NCI-H226 (cell line): Measurements from ENCODE around the gene PXDC1.

Experiments
- DNase-seq: peaks from one replicate; pipeline ENCODE4 v3.0.0-alpha.2; 2015

The PXDC1 gene, protein sequence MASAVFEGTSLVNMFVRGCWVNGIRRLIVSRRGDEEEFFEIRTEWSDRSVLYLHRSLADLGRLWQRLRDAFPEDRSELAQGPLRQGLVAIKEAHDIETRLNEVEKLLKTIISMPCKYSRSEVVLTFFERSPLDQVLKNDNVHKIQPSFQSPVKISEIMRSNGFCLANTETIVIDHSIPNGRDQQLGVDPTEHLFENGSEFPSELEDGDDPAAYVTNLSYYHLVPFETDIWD

DNA sequence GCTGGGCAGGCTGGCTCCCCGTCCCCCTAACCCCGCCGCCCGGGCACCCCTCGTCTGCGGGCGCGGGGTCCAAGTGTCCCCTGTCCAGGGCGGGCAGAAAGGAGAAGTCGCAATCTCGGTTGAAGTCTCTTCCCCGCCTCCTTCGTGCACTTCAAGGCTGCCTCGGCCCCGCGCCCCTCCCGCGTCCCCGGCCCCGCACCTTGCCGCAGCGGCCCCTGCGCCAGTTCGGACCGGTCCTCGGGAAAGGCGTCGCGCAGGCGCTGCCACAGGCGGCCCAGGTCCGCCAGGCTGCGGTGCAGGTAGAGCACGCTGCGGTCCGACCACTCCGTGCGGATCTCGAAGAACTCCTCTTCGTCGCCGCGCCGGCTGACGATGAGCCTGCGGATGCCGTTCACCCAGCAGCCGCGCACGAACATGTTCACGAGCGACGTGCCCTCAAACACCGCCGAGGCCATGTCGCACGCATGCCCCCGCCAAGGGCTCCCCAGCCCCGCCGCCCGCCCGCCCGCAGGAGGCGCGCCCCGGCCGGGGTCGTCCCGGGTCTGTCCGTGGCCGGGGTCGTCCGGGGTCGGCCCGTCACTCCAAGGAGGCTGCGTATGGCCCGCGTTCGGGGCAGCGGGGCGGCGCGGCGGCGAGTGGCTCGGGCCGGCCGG lies at the start of gene PXDC1:
Gene PXDC1, minus strand, starts transcription at position 637 of the 653 bp plus-strand sequence. Its CDS starts 182 bp downstream, at position 455.
- DNase-seq: no peak

DNA sequence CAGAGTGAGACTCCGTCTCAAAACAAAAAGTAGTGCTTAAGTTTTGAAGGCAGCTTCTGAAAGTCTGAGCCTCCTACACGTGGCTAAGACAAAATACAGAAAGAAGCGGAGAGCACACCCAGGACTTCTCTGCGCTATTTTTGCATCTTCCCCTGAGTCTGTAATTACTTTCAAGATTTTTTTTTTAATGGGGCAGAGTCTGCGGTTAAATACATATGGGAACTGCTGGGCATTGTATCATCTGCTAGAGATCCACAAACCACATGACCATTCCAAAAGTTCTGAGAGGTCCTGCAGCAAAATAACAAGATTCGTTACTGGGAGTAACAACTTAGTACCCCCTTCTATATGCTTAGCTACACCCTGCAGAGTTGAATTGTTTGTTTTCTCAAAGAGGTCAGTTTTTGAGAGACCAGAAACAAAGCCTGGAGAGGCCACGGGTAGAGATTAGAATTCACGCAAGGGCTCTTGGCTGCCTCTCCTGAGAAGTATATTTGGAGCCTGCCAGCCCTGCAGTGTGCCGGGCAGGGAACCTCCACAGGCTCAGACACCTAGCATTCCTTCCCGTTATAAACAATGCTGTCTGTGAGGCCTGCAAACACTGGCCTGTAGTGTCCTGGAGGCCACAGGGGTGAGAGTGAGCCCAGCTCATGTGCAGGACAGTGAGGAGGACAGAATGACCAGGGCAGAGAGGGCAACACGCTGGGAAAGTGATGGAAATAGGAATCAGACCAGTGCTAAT lies 49.5 kb upstream of the PXDC1 start:
- DNase-seq: no peak

DNA sequence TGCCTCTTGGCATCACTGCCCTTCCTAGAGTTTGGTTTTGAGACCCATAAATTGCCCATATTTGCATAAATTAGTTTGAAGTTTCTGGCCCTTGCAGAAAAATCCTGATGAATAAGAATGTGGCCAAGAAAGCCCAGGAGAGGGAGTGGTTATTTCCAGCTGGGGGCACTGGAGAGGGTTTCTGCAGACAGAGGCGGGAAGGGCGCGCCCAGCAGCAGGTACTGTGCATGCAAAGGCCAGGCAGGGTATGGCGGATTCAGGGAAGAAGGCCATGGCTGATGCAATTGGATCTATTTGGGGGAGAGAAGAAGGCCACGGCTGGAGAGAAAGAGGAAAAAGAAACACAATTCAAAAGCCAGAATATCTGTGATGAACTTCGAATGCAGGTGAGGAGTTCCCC lies 48.2 kb upstream of the PXDC1 start:
- DNase-seq: no peak

DNA sequence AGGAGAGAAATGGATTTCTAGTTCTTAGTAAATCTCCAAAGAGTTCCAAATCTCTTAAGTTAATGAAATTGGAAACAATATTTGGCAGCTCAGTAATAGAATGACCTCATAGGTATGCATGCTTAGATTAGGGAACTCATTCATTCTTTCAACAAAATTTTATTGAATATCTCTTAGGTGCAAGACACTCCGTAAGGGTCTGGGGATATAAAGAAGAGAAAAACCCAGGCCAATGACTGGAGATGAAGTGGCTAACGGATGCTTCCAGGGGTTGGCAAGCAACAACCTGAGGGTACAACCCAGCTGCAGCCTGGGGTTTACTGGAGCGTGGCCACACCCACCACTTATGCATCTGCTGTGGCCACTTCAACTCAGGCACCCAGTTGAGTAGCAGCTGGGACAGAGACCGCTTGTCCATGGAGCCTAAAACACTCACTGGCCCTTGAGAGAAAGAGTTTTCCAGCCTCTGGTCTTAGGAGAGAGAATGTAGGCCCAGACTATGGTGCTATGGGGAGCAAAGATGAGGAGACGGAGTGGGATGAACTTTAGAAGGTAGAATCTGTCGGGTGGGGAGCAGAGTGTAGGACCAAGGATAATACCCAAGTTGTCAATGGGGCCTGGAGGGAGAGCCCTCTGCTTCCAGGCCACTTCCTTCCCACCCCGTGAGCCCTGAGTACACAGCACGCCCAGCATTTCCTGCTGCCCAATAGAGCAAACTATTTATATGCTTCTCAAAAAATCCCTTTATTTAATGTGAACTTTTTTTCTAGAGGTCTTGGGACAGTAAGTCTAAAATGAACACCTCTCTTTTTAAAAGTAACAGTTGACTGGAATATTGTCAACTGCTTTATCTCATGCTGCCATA lies 46.8 kb upstream of the PXDC1 start:
- no peak for DNase-seq

DNA sequence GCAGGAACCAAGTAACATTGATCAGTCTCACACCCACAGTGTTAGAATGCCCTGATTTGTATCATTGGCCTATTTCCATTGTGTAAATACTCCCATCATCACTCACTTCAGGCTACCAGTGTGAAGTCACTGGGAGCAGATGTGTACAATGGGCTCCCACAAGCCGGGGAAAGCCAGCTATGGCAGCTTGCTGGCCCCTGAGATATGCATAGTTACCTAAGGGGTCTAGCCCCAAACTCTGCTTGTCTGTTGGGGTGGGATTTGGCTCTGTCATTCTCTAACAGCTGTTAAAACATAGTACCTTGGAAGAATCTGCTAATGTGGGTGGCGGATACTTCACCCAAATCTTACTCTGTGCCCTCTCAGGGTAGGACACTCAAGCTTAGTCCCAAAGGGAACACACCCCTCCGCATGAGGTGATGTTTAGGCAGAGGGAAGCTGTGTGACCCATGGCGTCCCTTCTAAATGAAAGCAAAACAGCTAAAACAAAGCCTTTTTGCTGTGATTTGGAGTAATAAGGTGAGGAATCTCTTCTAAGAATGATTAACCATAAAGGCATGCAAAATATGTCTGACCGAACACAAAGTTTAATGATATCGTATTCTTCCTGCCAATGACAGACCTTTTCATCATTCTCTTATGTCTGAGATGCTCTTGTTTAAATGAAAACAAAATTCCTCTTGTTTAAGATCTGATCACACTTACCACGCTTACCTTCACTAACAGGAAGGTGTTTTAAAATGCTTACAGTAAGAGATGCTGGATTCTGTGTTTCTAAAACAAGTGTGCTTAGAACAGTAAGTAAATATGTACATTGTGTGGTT lies 45.9 kb upstream of the PXDC1 start:
- peak; percentile 84 for DNase-seq

DNA sequence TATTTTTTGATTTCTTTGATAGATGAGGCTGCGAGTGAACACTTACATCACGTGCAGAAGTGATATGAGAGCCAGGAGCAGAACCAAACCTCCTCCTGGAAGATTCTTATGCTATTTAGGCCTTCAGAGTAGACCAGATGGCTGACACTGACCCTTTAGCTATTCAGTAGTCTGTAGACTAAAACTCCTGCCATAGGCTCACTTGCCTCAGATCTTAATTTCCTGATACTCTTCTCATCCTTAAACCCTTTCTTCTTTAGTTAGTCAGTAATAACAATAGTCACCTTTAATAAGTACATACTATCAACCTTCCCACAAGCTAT lies 45.2 kb upstream of the PXDC1 start:
- no peak for DNase-seq

DNA sequence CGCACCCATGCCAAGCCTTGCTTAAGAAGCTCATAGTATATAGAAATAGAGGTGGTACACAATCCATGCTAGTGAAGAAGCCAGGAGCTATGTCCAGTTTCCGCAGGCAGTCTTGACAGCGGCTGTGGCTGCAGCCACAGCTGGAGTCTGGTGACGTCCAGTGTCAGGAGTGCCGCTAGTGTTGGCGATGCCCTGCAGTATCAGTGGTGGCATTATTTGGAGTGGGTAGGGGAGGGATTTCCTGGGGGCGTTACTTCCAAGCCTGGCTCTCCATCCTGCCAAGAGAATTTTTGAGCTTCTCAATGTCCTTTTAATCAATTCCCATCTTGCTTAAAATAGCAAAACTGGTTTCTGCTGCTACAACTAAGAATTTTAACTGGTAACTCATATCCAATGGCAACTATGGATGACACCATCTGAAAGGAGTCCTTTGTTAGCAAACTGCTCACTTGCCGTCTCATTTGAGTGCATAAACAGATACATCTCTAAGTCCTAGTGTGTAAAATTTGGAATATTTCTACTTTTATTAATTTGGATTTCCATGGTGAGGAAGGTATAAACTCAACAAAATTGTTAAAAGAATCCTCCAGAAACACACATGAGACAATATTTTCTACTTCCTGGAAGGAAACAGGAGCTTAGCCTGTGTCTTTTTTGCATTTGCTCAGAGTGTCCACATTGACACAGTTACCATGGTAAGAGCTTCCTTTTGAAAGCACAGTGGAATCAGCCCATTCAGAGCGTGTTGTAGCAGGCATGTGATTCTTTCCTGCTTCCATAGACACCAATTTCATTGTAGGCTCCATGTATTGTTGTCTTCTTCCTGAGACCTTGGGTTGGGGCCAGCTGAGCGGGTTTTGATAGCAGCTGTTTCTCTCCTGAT lies 44.6 kb upstream of the PXDC1 start:
- no peak for DNase-seq

DNA sequence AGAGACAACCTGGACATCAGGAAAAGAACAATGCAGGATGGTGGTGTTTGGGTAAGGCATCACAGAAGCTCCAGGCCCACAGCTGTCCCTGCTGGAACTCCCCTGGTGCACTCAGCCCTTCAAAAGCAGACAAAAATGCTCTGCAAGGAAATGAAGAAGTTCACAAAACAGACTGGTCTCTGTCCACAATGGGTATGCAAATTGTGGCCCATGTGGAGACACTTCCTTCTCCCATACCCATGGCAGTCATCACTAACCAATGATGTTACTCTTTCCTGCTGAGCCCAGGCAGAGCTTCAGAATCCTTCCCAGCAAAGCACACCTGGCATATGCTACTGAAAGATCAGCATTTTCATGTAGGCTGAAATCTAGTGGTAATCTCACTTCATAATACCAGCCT lies 42.6 kb upstream of the PXDC1 start:
- no peak for DNase-seq

DNA sequence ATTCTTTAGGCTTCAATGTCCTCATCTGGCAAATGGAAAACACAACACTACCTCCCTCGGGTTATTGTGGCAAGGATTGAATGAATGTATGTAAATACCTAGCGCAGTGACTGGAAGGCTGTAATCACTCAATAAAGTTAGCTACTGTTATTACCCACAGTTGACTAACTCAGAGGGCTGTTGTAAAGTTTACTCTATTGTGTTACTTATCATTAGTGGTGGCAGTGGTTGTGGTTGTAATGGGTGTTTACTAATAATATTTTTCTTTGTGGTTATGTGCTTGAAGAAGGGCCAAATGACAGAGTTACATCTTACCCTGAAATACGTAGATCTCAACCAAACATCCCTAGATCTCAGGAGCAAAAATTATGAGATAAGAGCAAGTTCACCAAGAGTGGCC lies 42.0 kb upstream of the PXDC1 start:
- DNase-seq: no peak

DNA sequence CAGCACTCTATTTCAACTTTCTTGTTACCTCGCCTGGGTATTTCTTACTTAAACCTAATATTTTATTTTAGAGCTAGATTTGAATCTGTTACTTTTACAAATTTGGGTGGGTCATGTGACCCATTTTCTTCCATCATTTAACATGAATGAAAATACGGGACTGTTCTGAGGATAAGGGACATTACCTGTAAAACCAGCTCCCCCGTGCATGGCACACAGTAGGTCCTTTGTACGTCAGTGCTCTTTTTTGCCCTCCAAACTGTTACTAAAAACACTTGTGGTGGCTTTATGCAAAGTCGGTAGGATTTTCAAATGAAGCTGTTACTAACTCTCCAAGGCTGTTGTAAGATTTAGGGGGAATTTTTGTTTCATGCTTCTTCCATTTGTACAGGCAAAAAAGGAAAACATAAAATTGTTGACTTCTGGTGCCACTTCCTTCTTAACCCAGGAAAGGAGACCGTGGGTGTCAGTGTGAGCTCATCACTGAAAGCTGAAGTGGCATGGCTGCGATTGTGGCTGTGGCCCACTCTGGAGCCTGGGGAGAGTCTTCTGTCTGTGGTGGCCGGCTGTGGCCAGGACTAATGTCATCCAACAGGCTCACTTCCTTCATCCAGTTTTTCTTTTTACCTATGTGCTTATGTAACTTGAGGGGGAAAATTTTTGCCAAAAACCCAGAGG lies 40.2 kb upstream of the PXDC1 start:
- DNase-seq: no peak

DNA sequence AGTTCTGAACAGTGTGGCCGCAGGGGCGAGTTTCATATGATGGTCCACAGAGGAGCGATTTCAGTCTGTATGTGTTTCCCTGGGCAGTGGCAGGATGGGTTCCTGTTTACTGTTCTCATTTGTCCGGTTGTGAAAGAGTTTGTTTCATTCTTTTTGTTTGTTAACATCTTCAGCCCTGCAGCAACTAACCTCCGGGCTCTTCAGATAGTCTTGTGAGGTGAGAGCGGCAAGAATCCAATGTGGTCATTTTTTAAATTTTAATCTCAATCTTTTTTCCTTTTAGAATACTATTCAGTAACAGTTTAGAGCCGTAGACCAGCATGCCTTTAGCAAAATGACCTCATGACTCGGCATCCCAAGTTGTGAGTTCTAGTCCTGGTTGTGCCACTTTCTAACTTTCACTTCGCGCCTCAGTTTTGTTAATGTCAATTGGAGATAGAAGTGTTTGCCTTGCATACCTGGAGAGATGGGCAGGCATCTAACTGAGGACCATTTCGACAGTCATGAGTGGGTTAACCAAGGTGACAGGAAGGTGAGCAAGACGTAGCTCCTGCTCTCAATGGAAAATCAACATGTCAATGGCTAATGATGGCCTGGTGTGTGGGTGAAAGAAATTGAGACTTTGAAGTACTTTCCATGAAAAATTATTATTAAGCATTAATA lies 38.5 kb upstream of the PXDC1 start:
- DNase-seq: no peak

DNA sequence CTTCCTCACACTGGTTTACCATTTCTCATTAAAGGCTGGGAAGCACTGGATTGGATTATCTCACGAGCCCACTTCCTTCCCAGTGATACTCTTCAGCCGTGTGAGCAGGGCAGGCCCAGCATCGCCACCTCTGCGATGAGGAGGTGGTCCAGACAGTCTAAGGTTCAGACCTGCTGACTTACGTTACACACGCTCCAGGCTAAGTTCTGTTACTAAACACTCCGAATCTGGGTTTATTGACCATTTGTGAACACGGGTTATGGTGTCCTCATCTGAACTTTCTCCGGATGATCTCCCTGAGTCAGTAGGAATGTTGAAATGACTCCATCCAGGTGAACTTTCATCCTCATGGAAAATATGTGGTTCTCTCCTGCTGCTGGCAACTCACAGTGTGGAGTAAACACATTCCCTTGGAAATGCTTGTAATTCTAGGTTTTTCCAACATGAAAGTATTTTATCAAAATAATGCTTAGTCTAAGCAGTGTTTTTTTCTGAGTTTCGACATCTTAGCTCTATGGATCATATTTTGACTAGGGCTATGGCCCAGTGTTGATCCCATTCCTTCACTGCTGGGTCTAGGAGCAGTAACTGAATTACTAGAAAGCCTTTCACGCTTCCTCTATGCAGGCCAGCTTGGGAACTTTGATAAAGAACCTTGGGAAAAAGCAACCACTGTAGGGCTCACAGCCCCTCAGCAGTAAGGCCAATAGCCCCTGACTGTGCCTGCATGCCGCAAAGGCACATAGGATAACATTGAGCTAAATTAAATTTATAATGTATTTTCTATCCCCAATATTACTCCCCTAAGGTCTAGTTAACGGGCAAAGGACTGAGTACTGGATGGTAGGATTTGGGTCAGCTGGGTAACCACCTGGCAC lies 37.7 kb upstream of the PXDC1 start:
- peak; percentile 81 for DNase-seq

DNA sequence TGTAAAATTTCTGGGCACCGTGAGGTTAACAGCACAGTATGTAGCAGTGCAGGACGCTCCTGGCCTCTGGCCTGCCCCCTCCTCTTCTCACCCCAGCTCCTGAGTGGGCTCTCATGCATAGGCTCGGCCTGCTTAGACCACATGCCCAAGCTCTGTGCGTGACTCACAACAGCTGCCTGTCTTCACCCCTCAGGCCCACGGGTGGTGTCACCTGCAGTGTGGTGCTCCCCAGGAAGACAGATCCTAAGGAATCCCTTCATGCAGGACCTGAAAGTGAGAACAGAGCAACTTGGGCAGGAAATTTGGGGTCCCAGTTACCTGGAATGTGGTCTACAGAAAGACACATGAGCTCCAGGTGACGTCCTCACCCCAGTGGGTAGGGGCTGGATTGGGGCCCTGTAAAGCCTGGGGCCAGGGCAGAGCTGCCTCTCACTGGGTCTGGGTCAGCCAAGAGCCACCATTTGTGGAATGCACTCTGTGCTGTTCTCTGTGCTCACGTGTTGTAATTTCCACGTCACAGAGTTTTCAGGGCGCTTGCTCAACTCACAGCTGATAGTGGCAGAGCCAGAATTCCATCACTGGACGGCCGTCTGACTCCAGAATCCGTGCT lies 37.0 kb upstream of the PXDC1 start:
- DNase-seq: peak; percentile 84

DNA sequence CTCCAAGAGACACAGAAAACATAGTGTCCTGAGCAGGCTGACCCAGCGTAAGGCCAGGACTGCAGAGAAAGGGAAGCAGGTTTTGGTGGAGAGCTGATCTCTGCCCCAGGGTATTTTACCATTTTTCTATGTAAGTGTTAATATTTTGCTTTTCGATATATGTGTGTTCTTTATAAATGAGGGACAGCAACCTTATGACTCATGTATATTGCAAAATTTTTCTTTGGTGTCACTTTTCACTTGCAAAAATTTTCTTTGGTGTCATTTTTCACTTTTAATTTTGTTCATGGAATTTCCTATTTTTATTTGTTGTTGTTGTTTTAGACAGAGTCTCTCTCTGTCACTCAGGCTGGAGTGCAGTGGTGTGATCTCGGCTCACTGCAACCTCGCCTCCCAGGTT lies 34.6 kb upstream of the PXDC1 start:
- no peak for DNase-seq

DNA sequence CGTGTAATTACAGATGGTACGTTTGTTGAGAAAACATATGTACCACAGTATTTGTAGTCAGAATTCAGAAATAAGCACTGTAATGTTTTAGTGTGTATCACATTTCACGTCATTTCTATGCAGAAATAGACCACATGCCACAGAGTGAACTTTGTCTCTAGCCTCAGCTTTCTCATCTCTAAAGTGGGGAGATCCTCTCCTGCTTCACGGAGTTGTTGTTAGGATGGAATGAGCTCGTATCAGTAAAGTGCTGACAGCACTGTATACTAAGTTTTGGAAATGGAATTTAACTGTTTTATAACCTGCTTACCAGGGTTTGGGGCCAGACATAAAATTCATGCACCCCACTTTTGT lies 34.2 kb upstream of the PXDC1 start:
- no peak for DNase-seq

DNA sequence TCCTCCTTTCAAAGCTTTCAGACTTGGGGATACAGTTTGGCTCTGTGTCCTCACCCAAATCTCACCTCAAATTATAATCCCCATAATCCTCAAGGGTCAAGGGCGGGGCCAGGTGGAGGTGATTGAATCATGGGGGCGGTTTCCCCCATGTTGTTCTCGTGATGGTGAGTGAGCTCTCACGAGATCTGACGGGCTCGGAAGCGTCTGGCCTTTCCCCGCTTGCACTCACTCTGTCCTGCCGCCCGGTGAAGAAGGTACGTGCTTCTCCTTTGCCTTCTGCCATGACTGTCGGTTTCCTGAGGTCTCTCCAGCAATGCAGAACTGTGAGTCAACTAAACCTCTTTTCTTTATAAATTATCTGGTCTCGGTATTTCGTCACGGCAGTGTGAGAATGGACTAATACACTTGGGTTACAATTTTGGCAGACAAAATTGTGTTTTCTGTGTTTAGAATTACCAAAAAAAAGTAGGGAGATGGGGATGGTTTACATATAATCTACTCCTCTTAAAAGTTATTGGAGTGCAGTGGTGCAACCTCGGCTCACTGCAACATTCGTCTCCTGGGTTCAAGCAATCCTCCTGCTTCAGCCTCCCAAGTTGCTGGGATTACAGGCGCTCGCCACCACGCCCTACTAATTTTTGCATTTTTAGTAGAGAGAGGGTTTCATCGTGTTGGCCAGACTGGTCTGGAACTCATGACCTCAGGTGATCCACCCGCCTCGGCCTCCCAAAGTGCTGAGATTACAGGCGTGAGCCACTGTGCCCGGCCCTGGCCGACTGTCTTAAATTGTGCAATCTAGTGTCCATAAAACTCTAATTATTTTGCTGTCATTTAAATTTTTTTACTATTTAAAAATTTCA lies 33.6 kb upstream of the PXDC1 start:
- DNase-seq: no peak

DNA sequence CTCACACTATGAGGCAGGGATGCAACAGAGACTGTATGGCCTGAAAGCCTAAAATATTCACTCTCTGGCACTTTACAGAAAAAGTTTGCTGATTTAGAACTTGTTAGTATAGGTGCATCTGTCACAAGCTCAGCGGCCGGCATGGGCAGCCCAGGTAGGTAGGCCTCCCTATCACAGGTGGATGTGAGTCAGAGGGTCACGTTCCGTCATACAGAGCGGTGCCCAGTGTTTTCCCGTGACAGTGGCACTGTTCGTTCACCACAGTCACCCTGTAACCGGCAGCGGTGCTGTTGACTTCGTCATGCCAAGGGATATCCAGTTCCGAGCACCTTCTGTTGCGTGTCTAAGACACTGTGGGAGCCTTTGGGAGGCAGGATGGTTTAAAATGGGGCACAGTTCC lies 32.9 kb upstream of the PXDC1 start:
- DNase-seq: no peak
